PFSK-1 (cell line): ENCODE measurements around the gene IRGQ.

ENCODE experiments used
- FOXP2 ChIP-seq: optimal IDR thresholded peaks from 2 replicates; pipeline ENCODE3; 2011; ENCODE audit warnings: borderline replicate concordance, control low read depth, inconsistent platforms; ENCODE audit not compliant: insufficient read depth; ENCODE audit errors: extremely low read length, extremely low read depth
- POLR2AphosphoS5 ChIP-seq: IDR thresholded peaks from 2 replicates; pipeline ENCODE4 v1.6.1; 2012; ENCODE audit warnings: low read depth, mild to moderate bottlenecking, control low read depth, low read length, moderate library complexity
- SIN3A ChIP-seq: IDR thresholded peaks from 2 replicates; pipeline ENCODE4 v1.6.1; 2012; ENCODE audit warnings: mild to moderate bottlenecking, low read length, moderate library complexity, borderline replicate concordance; ENCODE audit not compliant: insufficient read depth
- TAF1 ChIP-seq: IDR thresholded peaks from 2 replicates; pipeline ENCODE4 v1.6.1; 2012; ENCODE audit warnings: low read length, control low read depth, borderline replicate concordance; ENCODE audit not compliant: insufficient read depth
- TF ChIP-seq, protein P1 (sequence below), 2 experiments: IDR thresholded peaks; 2 replicates each; pipeline versions ENCODE4 v1.6.1 to v1.8.0; 2011 to 2012; ENCODE audit warnings: low read depth in 2 of 2, low read length in 2 of 2, control low read depth in 1 of 2, inconsistent platforms in 1 of 2, mild to moderate bottlenecking in 1 of 2, moderate library complexity in 1 of 2; ENCODE audit not compliant: insufficient read depth in 1 of 2

DNA sequence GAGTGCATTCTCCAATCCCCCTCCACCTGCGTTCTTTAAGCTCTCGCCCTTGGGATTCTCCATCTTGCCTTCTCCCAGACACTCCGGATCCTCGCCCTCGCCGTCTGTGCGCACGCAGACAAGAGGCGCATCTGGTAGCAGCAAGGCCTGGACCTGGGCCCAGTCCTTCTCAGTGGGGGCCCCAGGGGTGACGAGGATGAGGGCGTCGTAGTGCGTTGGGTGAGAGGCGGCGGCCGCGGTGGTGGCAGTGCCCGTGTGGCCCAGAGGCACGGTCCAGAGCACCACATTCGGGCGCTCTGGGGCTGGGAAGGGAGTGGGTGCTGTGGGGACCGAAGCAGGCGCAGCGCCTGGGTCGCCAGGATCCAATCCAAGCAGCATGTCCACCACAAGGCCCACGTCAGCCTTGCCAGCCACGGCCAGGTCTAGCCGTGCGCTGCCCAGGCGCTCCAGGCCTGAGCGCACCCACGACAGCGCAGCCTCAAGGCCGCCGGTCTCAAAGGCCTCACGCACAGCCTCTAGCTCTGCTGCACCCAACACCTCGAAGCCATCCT, 3.1 kb downstream of the IRGQ start:
- TF ChIP-seq SIN3A (no peak), POLR2AphosphoS5 (no peak), TAF1 (no peak), FOXP2 (no peak)
- TF ChIP-seq, protein P1, sequence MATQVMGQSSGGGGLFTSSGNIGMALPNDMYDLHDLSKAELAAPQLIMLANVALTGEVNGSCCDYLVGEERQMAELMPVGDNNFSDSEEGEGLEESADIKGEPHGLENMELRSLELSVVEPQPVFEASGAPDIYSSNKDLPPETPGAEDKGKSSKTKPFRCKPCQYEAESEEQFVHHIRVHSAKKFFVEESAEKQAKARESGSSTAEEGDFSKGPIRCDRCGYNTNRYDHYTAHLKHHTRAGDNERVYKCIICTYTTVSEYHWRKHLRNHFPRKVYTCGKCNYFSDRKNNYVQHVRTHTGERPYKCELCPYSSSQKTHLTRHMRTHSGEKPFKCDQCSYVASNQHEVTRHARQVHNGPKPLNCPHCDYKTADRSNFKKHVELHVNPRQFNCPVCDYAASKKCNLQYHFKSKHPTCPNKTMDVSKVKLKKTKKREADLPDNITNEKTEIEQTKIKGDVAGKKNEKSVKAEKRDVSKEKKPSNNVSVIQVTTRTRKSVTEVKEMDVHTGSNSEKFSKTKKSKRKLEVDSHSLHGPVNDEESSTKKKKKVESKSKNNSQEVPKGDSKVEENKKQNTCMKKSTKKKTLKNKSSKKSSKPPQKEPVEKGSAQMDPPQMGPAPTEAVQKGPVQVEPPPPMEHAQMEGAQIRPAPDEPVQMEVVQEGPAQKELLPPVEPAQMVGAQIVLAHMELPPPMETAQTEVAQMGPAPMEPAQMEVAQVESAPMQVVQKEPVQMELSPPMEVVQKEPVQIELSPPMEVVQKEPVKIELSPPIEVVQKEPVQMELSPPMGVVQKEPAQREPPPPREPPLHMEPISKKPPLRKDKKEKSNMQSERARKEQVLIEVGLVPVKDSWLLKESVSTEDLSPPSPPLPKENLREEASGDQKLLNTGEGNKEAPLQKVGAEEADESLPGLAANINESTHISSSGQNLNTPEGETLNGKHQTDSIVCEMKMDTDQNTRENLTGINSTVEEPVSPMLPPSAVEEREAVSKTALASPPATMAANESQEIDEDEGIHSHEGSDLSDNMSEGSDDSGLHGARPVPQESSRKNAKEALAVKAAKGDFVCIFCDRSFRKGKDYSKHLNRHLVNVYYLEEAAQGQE (IDR thresholded peaks at IDR 0.05; ENCODE audit: insufficient read depth in 1 of 2, low read depth in 2 of 2, low read length in 2 of 2): no peak
